ENCODE results near the gene HCFC2.
"Not testable (repeated sequence)": the region's sequence is repeated elsewhere in the genome, so short reads cannot be mapped to it uniquely, and the experiment has no call there.

The HCFC2 gene

GRCh38 chr12:104064031-104064841 is at the start of gene HCFC2:
Gene HCFC2, plus strand, starts transcription at chr12:104064531. Its CDS starts 30 bp downstream, at chr12:104064561.
- peak; percentile 90 for DNase-seq

- DNase-seq: not testable (repeated sequence)
Measured at GRCh38 chr12:104021862-104022261, 42.5 kb upstream of the HCFC2 start.

GRCh38 chr12:104022786-104023185 is 41.5 kb upstream of the HCFC2 start:
- no peak for DNase-seq

DNA sequence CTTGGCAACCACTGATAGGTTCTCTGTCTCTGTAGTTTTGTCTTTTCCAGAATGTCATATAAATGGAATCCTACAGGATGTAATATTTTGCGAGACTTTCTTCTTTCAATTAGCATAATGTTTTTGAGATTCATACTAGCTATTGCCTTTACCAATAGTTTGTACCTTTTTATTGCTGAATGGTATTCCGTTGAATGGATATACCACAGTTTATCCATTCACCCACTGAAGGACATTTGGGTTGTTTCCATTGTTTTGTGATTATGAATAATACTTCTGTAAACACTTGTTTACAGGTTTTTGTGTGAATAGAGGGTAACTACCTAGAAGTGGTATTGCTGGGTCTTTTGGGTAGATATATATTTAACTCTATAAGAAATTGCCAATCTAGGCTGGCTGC is 40.6 kb upstream of the HCFC2 start:
- DNase-seq: no peak

GRCh38 chr12:104024348-104024747 is 40.0 kb upstream of the HCFC2 start:
- no peak for DNase-seq

DNA sequence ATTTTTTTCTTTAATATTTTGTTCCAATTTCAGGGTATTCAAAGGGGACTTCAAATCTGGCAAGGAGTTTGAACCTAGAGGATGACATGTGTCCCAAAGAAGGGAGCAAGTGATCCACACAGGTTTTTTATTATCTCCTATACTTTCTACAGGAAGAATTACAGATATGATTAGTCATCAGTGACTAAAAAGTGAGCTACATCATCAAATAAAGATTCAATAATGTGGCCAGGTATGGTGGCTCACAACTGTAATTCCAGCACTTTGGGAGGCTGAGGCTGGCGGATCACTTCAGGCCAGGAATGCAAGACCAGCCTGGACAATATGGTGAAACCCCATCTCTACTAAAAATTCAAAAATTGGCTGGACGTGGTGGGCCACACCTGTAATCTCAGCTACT is 38.6 kb upstream of the HCFC2 start:
- DNase-seq: no peak

DNA sequence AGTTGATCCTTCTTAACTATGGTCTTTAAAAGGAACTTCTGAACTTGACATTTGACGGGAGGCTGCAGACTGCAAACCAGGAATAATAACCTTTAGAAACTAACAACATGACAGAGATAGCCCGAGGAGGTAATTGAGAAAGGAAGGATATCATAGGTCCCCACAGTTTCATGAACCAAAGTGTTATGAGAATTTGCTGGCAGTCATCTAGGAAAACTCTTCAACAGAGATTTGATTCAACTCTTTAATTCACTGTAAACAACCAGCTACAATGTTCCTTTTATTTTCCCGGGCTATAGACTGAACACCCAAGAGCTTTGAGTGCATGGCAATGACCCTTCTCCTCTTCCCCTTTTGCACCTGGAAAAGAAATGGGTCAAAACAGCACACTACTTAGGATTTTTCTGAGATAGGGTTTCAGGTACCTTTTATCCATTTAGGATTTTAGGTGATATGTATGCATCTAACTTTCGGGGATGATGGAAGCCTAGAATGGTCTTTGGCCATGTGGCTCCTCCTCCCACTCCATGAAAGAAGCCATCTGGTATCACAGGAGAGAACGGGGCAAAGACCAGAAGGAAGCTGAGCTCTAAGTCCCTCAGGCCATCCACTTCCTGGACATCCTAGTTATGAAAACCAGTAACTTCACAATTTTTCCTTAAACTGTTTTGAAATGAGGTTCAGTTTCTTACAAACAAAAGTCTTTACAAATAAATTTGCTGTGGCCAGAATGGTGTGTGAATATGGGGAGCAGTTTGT is 37.3 kb upstream of the HCFC2 start:
- DNase-seq: no peak

DNA sequence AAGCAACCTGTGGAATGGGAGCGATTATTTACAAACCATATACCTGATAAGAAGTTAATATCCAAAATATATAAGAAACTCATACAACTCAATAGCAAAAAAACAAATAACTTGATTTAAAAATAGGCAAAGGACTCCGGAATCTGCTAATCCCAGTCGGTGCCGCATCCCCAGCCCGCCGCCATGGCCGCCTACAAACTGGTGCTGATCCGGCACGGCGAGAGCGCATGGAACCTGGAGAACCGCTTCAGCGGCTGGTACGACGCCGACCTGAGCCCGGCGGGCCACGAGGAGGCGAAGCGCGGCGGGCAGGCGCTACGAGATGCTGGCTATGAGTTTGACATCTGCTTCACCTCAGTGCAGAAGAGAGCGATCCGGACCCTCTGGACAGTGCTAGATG is 33.7 kb upstream of the HCFC2 start:
- DNase-seq: not testable (repeated sequence)

- not testable (repeated sequence) for DNase-seq
Measured at GRCh38 chr12:104036143-104036542, 28.2 kb upstream of the HCFC2 start.

GRCh38 chr12:104039769-104040168 is 24.6 kb upstream of the HCFC2 start:
- DNase-seq: not testable (repeated sequence)

- no peak for DNase-seq
Measured at GRCh38 chr12:104042580-104042979, 21.8 kb upstream of the HCFC2 start.

GRCh38 chr12:104044158-104044557 is 20.2 kb upstream of the HCFC2 start:
- DNase-seq: no peak

DNA sequence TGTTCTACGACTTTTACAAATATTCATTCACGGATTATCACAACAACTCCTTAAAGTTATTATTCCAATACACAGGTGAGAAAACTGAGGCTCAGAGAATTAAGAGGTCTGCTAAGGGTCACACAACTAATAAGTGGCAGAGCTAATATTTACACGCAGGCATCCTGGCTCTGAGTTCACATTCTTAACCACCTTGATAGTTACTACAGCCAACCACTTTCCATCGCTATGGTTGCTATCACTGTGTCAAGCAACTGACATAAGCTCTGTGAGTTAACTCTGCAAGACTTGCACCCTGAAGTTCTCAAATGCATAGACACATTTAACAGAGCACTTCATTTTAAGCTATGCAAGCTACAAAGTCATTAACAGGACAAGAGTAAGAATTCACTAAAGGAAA is 18.0 kb upstream of the HCFC2 start:
- DNase-seq: no peak

DNA sequence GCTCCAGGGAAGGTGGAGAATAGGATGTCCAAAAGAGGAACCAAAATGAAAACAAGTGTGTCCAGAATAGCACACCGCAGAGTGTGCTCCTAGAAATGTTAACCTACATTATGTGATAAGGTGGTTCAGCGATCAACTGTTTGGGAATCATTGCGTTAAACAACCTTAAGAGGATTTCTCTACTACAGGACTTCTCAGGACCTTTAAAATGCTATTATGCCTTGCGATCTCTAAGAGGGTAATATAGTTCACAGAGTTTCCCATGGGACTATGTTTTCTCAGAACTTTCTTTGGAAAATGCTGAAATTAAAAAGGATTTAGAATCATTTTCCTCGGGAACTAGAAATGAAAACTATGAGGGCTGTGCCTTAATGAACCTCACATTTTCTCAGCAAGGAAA is 16.2 kb upstream of the HCFC2 start:
- no peak for DNase-seq

- peak; percentile 39 for DNase-seq
Measured at GRCh38 chr12:104048811-104049210, 15.5 kb upstream of the HCFC2 start.

GRCh38 chr12:104049278-104049902 is 14.9 kb upstream of the HCFC2 start:
- peak; percentile 77 for DNase-seq

DNA sequence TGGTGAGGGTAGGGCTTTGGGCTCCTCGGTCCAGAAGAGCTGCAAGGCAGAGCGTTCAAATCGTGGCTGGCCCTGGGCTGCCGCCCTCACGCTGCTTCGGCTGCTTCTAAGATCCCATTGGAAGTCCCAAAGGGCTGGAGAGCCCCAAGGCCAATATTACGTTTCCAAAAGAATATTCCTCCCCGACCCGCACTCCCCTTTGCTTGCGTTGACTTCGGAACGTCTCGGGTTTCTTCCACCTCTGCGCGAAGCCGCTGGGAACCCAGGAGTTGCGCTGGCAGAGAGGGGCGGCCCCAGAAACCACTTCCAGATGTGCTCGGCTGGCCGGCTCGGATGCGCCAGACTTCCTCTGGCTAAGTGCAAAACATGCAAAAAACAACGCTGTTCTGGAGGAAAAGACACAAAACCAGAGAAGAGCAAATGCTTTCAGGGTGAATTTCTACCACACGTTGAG is 14.4 kb upstream of the HCFC2 start, which contains the start of gene GLT8D2:
TSS of gene GLT8D2 (minus strand) at position 285 of the 454 bp plus-strand sequence. CDS start 30,539 bp downstream, outside the sequence.
- peak; percentile 83 for DNase-seq

- peak; percentile 21 for DNase-seq
Measured at GRCh38 chr12:104050436-104050835, 13.9 kb upstream of the HCFC2 start.

DNA sequence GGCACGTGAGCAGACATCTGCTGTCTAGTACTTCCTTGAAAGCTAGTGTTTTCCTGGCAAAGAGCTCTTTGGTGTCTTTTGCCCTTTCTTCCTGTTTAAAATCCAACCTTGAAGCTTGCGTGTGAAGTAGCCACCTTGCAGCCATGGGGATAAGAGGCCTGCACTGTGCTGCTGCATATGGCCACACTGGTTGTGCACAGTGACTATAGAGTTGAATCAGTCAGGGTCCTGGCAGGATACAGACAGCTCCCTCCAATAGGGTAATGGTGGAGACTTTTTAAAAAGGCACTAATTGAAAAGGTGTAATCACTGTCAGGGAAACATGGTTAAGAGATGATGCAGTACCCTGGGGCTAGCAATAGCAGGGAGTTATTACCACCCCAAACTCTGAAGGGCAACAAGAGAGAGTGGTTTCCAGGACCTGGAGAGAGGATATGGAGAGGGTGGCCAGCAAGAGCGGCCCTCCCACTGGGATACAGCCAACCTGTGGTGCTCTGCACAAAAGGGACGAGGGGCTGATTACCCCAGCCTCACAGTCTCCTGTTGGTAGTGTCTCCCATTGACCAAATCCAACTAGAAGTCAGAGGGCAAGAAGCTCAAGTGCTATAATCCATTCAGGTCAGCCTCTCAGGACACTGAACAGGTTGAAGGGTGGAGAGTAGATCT is 9.5 kb upstream of the HCFC2 start:
- no peak for DNase-seq

DNA sequence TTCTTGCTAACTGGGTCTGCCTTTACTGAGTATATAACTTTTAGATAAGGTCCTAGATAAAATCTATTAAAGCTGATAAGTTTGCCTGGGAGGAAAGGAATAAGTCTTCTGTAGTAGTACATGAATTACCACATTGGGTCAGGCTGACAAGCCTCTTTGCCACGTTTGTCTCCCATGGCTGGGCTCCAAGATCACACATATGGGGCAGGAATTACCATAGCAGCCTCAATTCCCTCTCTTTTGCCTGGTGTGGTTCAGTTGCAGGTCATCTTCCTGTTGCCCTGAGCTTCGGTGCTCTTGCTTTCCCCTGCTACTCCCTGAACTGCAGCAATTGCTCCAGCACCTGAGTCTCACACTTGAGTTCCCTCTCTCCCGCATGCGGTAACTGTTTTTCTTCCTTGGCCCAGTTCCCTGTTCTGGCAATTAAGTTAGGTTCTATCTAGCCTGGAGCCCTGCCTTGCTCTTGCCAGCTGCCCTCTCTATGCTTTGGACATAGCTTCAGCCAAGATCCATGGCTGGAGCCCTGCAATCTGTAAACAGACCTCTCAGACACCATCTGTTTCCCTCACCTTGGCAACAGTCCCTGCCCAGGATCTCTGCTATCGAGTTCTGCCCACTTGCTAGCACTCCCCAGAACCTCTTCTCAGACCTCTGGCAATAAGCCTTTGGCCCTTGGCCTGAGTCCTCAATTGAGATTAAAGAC is 8.5 kb upstream of the HCFC2 start:
- DNase-seq: no peak

- no peak for DNase-seq
Measured at GRCh38 chr12:104056419-104056972, 7.8 kb upstream of the HCFC2 start.

GRCh38 chr12:104057771-104058197 is 6.5 kb upstream of the HCFC2 start:
- peak; percentile 20 for DNase-seq

All from fibroblast of skin of right biceps (primary cell).